ENCODE results near the gene CORIN. TPM values are rescaled to one million over a fixed set of nuclear protein-coding genes. Genes with fewer than 3 reads are reported as not detected.

CORIN gene
- total and polyA plus RNA-seq, 2 of the 4 experiments (the other 2 are of a cell fraction), result 20.3 to 24.7 TPM

- Histone ChIP-seq H4K20me1 (ENCODE audit: insufficient read depth, low read length) (no peaks in the 10 kb centered on the region), H3K4ac (ENCODE audit: low read depth, low read length) (no peak overlapping the region), H3K18ac (ENCODE audit: low read depth, low read length) (no peak overlapping the region), H2AFZ (replicated peaks; ENCODE audit: low read length, poor library complexity) (no peak overlapping the region), H2BK15ac (ENCODE audit: low read depth, low read length) (no peak overlapping the region), H3K23ac (ENCODE audit: low read depth, low read length) (no peak overlapping the region), H3K4me1 (ENCODE audit: control insufficient read depth, insufficient read depth, low read length) (no peaks in the 10 kb centered on the region), H3K4me3 (ENCODE audit: insufficient read depth, low read depth, low read length) (no peak overlapping the region), H2BK5ac (ENCODE audit: low read depth, low read length, poor library complexity, severe bottlenecking) (no peak overlapping the region), H3K27ac (ENCODE audit: insufficient read depth, low read length) (no peak overlapping the region), H4K5ac (ENCODE audit: low read depth, low read length) (no peak overlapping the region), H4K91ac (ENCODE audit: insufficient read depth, low read depth, low read length) (no peak overlapping the region), H2BK20ac (ENCODE audit: low read depth, low read length) (no peak overlapping the region), H3K9ac (ENCODE audit: low read depth, low read length) (no peak overlapping the region), H3K36me3 (ENCODE audit: control insufficient read depth, insufficient read depth, low read length) (no peaks in the 10 kb centered on the region), H4K8ac (ENCODE audit: low read depth in 2 of 2, low read length in 2 of 2) (no peak overlapping the region), H3K79me1 (ENCODE audit: low read depth in 1 of 2, low read length in 2 of 2) (no peaks in the 10 kb centered on the region), H3K27me3 (ENCODE audit: control insufficient read depth, insufficient read depth, low read length) (peaks cover 5% of the 10 kb centered on the region), H3K9me1 (ENCODE audit: insufficient read depth, low read length) (no peaks in the 10 kb centered on the region), H2AK9ac (replicated peaks; ENCODE audit: low read depth, low read length, poor library complexity) (no peak overlapping the region), H3K14ac (replicated peaks; ENCODE audit: low read depth, low read length) (no peak overlapping the region), H3K56ac (ENCODE audit: extremely low read depth, insufficient read depth, low read length) (no peak overlapping the region), H3K4me2 (ENCODE audit: low read depth, low read length) (no peak overlapping the region), H2BK120ac (ENCODE audit: low read depth, low read length) (no peak overlapping the region), H3K9me3 (ENCODE audit: control insufficient read depth, insufficient read depth, low read length) (no peaks in the 10 kb centered on the region), H2AK5ac (ENCODE audit: low read depth, low read length) (no peak overlapping the region)
- TF ChIP-seq CTCF (conservative IDR thresholded peaks at IDR 0.05; ENCODE audit: low read depth, low read length), result no peak
- TF ChIP-seq MAZ (IDR thresholded peaks at IDR 0.05; ENCODE audit: borderline replicate concordance, low read depth, low read length), result no peak
- no peak for TF ChIP-seq USF2 (IDR thresholded peaks at IDR 0.05; ENCODE audit: low read depth, low read length)
- no peak for TF ChIP-seq CEBPB (IDR thresholded peaks at IDR 0.05; ENCODE audit: low read depth, low read length)
- no peak for TF ChIP-seq ELK1 (IDR thresholded peaks at IDR 0.05; ENCODE audit: borderline replicate concordance, low read depth, low read length)
- TF ChIP-seq NFE2L2 (IDR thresholded peaks at IDR 0.05; ENCODE audit: low read depth, low read length), result no peak
- TF ChIP-seq RAD21 (IDR thresholded peaks at IDR 0.05; ENCODE audit: low read length), result no peak
- no peak for TF ChIP-seq POLR2A (IDR thresholded peaks at IDR 0.05; ENCODE audit: low read depth, low read length)
- TF ChIP-seq MAFK (IDR thresholded peaks at IDR 0.05; ENCODE audit: low read depth, low read length), result no peak
- no peak for TF ChIP-seq RCOR1 (IDR thresholded peaks at IDR 0.05; ENCODE audit: insufficient replicate concordance, low read length)
- TF ChIP-seq MXI1 (IDR thresholded peaks at IDR 0.05; ENCODE audit: borderline replicate concordance, low read depth, low read length), result no peak
- TF ChIP-seq CHD1 (IDR thresholded peaks at IDR 0.05; ENCODE audit: low read depth, low read length), result no peak
- TF ChIP-seq RFX5 (IDR thresholded peaks at IDR 0.05; ENCODE audit: low read depth, low read length), result no peak
- no peak for TF ChIP-seq SMC3 (IDR thresholded peaks at IDR 0.05; ENCODE audit: low read depth, low read length)
- TF ChIP-seq FOS (IDR thresholded peaks at IDR 0.05; ENCODE audit: low read depth, low read length), result no peak
- no peak for TF ChIP-seq BHLHE40 (IDR thresholded peaks at IDR 0.05; ENCODE audit: low read depth, low read length)
- DNase-seq, result no peak
- WGBS, 2 experiments (ENCODE audit: extremely low coverage in 2 of 2, insufficient read length in 1 of 2), result no CpG with 5 or more reads among the region's 7 CpGs
- no TSS peak for BruUV-seq (replicated peaks)
- dilution Hi-C loops (cut with HindIII; ENCODE audit: low sequenced_read_pairs, unreplicated experiment) (no loop called here), in situ Hi-C loops (cut with MboI; ENCODE audit: low sequenced_read_pairs) (no loop called here), intact Hi-C loops (cut with micrococcal nuclease) (no loop called here)
- CTCF ChIA-PET, result interaction anchor here (1.4 kb wide), 1 partner anchor 144 kb away, joined by 5 read pairs; no protein-coding TSS in a partner anchor
- POLR2A ChIA-PET (ENCODE audit: unreplicated experiment), result no interaction called here
- ATAC-seq (ENCODE audit: low read depth), result no peak
Measured at GRCh38 chr4:47692691-47693090, 145.2 kb downstream of the CORIN start.
